Lung (tissue), 12 donors: Measurements from ENCODE around the gene HNRNPD. TPM values are rescaled to one million over a fixed set of nuclear protein-coding genes. Genes with fewer than 3 reads are reported as not detected.

ENCODE experiments used
- ATAC-seq: fragments of 200-7000 bp; cut with Tn5 transposase; one replicate; pipeline ENCODE4 v1.9.1; 2020; ENCODE audit warnings: moderate number of reproducible peaks; ENCODE audit not compliant: insufficient read depth, low FRiP score
- DNase-seq, 3 donors: peaks; one replicate each; pipeline ENCODE4 v3.0.0-alpha.2; 2013 to 2017
- H3K27ac ChIP-seq, 2 donors: one replicate each; pipeline ENCODE4 v1.5.1; 2013; ENCODE audit warnings: mild to moderate bottlenecking in 2 of 2, moderate library complexity in 2 of 2, control low read depth in 1 of 2, inconsistent platforms in 1 of 2, low read depth in 1 of 2, low read length in 1 of 2
- H3K27me3 ChIP-seq, 3 donors: one replicate each; pipeline ENCODE4 v1.5.1; 2013; ENCODE audit warnings: low read length in 2 of 3; ENCODE audit not compliant: control insufficient read depth in 3 of 3, insufficient read depth in 3 of 3
- H3K36me3 ChIP-seq, 4 donors: one replicate each; pipeline ENCODE4 v1.5.1; 2013; ENCODE audit warnings: low read length in 4 of 4, mild to moderate bottlenecking in 1 of 4, moderate library complexity in 1 of 4; ENCODE audit not compliant: control insufficient read depth in 4 of 4, insufficient read depth in 4 of 4
- H3K4me1 ChIP-seq, 5 donors: one replicate each; pipeline ENCODE4 v1.5.1; 2013; ENCODE audit warnings: low read length in 5 of 5, mild to moderate bottlenecking in 2 of 5, moderate library complexity in 1 of 5; ENCODE audit not compliant: control insufficient read depth in 5 of 5, insufficient read depth in 5 of 5
- H3K4me3 ChIP-seq: one replicate; pipeline ENCODE4 v1.5.1; 2013; ENCODE audit warnings: mild to moderate bottlenecking, control low read depth, moderate library complexity
- H3K9ac ChIP-seq, 2 donors: one replicate each; pipeline ENCODE4 v1.5.1; 2013; ENCODE audit warnings: low read length in 2 of 2, control low read depth in 1 of 2; ENCODE audit not compliant: insufficient read depth in 1 of 2
- H3K9me3 ChIP-seq, 4 donors: one replicate each; pipeline ENCODE4 v1.5.1; 2013; ENCODE audit warnings: low read length in 3 of 4, mild to moderate bottlenecking in 1 of 4, moderate library complexity in 1 of 4; ENCODE audit not compliant: control insufficient read depth in 4 of 4, insufficient read depth in 3 of 4
- CTCF ChIP-seq: IDR thresholded peaks from 2 replicates; pipeline ENCODE4 v1.5.1; 2012; ENCODE audit warnings: mild to moderate bottlenecking; ENCODE audit errors: control extremely low read depth, extremely low read depth
- WGBS, 2 donors: extraction: QIAGEN DNeasy Blood & Tissue Kit; methylation state at CpG; one replicate each; pipeline ENCODE4 v1.1.7; 2013; 5-methylcytosine and 5-hydroxymethylcytosine counted together
- polyA plus RNA-seq, 2 donors: library from polyadenylated mRNA; stranded (reverse); fragments of 200-250 nt; gene quantifications; one replicate each; pipeline ENCODE4 v1.2.1, GENCODE V29; 2013
- total RNA-seq, 2 donors: library from RNA; depleted of rRNA in 1 of 2; stranded (reverse); fragments of >200 nt in 1 of 2; gene quantifications; one replicate each; pipeline ENCODE4 v1.2.1, GENCODE V29; 2014 to 2021
- donor health status: control.
- donor health status: control.
- donor health status: Bipolar disorder and iron deficiency.
- donor health status: healthy.
- donor health status: DM: yes; HTN: yes; CAD: no.

The HNRNPD gene
- total and polyA plus RNA-seq, 4 donors: 118 to 181 (median 143) TPM

- no peak overlapping the region for H3K4me3 ChIP-seq
- DNase-seq: no peak
- H3K4me1 ChIP-seq: peaks cover 5 to 20% (median 14%) of the 10 kb centered on the region in 5 donors
- peaks cover 8 to 29% (median 23%) of the 10 kb centered on the region in 4 donors for H3K36me3 ChIP-seq
- ATAC-seq: no peak
- no peak for TF ChIP-seq CTCF
- no peaks in the 10 kb centered on the region for H3K9me3 ChIP-seq
- no peak overlapping the region for H3K27ac ChIP-seq
- no peaks in the 10 kb centered on the region for H3K27me3 ChIP-seq
- H3K9ac ChIP-seq: no peak overlapping the region
Measured at GRCh38 chr4:82358847-82359246, 14.9 kb downstream of the HNRNPD start.

GRCh38 chr4:82357640-82358039, 16.2 kb downstream of the HNRNPD start:
- ATAC-seq (no peak), DNase-seq (no peak)
- Histone ChIP-seq H3K27ac (no peak overlapping the region), H3K9ac (no peak overlapping the region), H3K4me1 (peaks cover 0 to 20% (median 14%) of the 10 kb centered on the region in 5 donors), H3K9me3 (no peaks in the 10 kb centered on the region), H3K27me3 (no peaks in the 10 kb centered on the region), H3K36me3 (peaks cover 8 to 33% (median 23%) of the 10 kb centered on the region in 4 donors), H3K4me3 (no peak overlapping the region)
- TF ChIP-seq CTCF: no peak
- WGBS, 2 donors: 95 to 96% methylated on average over 5 of the region's 5 CpGs

- 94 to 96% methylated on average over 11 of the region's 11 CpGs for WGBS, 2 donors
- no peak for DNase-seq
- Histone ChIP-seq H3K9ac (no peak overlapping the region), H3K9me3 (no peaks in the 10 kb centered on the region), H3K4me3 (no peak overlapping the region), H3K27ac (no peak overlapping the region), H3K27me3 (no peaks in the 10 kb centered on the region), H3K36me3 (peaks cover 11 to 44% (median 26%) of the 10 kb centered on the region in 4 donors), H3K4me1 (peaks cover 0 to 17% (median 9%) of the 10 kb centered on the region in 5 donors)
- no peak for TF ChIP-seq CTCF
- no peak for ATAC-seq
Measured at GRCh38 chr4:82354788-82355187, 19.0 kb downstream of the HNRNPD start.

- Histone ChIP-seq H3K9me3 (no peaks in the 10 kb centered on the region), H3K4me3 (no peak overlapping the region), H3K9ac (no peak overlapping the region), H3K27ac (no peak overlapping the region), H3K27me3 (no peaks in the 10 kb centered on the region), H3K36me3 (peaks cover 11 to 47% (median 27%) of the 10 kb centered on the region in 4 donors), H3K4me1 (peaks cover 0 to 9% (median under 1%) of the 10 kb centered on the region in 5 donors)
- no peak for TF ChIP-seq CTCF
- 54 to 80% methylated on average over 2 of the region's 2 CpGs for WGBS, 2 donors
- ATAC-seq (no peak), DNase-seq (no peak)
Measured at GRCh38 chr4:82352825-82353366, 20.9 kb downstream of the HNRNPD start.
